Right forelimb (tissue), 1 donor: ENCODE results near the gene TRMT112.

Experiments used
- DNase-seq: peaks from one replicate; pipeline ENCODE4 v3.0.0-alpha.2; 2018

The TRMT112 gene

GRCh38 chr11:64317325-64317960 is at the start of gene TRMT112:
Gene TRMT112, minus strand, starts transcription at chr11:64317559. Its CDS starts 33 bp downstream, at chr11:64317526.
- peak; percentile 95 for DNase-seq

DNA sequence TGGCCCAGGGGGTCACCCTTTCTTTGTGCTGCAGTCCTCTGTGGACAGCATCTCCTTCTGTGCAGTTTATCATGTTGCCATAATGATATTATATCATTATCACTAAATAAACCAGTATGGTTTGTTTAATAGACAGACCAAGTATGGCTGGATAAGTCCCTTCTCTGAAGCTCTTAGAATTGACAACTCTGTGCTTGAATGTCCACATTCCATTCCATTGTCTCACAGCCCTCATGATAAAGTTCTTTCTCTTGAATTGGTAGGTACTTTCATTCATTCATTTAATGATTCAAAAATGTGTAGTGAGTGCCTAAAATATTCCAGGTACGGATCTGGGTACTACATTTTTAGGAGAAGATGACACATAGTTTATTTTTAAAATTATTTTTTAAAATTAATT is 49.4 kb upstream of the TRMT112 start:
- DNase-seq = no peak

- DNase-seq = no peak
Observed at GRCh38 chr11:64364911-64365310, 47.6 kb upstream of the TRMT112 start.

- DNase-seq = no peak
Observed at GRCh38 chr11:64364435-64364834, 47.1 kb upstream of the TRMT112 start.

GRCh38 chr11:64362339-64362738 is 45.0 kb upstream of the TRMT112 start:
- no peak for DNase-seq

DNA sequence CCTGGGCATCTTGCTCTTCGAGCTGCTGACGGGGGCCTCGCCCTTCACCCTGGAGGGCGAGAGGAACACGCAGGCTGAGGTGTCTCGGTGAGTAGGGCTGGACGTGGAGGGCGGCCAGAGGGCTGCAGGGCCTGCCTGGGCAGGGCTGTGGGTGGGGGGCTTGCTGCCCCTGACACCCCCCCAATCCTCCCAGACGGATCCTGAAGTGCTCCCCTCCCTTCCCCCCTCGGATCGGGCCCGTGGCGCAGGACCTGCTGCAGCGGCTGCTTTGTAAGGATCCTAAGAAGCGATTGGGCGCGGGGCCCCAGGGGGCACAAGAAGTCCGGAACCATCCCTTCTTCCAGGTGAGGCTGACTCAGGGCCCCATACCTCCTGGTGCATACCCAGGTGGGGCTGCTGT is 44.3 kb upstream of the TRMT112 start:
- DNase-seq = no peak

DNA sequence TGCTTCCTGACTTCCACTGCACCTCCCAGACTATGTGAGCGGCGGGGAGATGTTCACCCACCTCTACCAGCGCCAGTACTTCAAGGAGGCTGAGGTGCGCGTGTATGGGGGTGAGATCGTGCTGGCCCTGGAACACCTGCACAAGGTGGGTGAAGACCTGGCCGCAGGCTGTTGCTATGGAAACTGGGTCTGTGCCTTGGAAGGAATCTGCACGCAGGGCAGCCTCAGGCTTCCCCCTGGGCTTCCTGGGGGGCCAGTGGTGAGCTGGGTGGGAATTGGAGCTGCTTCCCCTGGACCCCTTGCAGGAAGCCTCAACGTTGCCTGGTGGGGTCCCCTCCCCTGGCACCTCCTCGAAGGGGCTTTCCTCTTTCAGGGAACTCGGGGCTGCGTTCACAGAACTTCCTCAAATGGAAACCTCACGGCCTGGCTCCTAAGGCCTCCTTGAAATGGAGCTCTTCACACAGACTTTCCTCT is 43.1 kb upstream of the TRMT112 start:
- no peak for DNase-seq

DNA sequence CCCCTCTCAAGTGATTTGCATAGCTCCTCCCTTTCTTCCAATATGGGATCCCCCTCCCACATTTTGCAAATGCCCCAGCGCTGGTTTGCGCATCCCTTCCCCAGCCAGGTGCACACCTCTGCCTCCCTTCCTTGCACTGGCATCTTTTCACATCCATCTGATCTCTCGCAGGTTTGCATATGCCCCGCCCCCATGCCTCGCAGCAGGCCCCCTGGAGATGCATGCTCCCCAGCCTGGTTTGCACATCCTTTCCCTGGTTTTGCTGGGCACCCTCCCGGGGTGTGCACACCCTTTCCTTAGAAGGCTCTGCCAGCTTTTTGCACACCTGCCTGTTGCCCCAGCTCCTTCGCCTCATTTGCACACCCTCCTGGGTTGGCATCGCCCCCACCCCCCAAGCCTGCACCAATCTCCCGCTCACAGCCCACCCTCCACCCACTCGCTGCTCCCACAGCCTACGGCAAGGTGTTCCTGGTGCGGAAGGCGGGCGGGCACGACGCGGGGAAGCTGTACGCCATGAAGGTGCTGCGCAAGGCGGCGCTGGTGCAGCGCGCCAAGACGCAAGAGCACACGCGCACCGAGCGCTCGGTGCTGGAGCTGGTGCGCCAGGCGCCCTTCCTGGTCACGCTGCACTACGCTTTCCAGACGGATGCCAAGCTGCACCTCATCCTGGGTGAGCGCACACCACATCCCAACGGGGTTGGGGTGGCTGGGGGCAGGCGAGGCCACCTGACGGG is 42.5 kb upstream of the TRMT112 start:
- DNase-seq = no peak

DNA sequence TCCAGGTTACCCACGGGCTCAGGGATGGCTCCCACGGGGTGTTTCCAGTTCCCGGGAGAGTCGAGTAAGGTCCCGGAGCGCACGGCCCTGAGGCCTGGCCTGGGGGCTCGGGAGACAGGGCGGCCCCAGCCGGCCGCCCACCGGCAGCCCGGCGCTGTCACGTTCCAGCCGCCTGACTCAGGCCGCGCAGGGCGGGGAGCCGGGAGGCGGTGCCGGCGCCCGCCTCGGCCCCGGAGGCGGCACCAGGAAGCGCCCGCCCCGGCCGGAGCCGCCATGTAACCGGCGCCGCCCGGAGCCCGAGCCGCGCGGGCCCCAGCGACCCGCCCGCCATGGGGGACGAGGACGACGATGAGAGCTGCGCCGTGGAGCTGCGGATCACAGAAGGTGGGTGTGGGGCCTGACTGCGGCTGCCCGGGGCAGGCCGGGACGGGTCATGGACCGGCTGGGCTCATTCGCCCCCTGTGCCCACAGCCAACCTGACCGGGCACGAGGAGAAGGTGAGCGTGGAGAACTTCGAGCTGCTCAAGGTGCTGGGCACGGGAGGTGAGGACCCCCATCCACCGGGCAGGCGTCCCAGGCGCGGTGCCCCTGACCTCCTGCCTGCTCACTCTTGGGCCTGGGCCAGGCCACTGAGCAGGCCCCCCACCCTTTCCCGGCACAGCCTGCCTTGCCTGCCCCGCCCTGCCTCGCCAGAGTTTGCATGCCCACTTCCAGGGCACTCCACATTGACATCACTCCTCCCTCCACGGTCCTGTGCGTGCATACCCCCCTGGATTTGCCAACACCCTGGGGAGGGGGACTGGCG is 41.8 kb upstream of the TRMT112 start, which contains the start of gene RPS6KA4:
RPS6KA4 (plus strand) TSS at position 256 of the 805 bp plus-strand sequence; CDS start at position 330, 74 bp downstream.
- DNase-seq = peak; percentile 76

DNA sequence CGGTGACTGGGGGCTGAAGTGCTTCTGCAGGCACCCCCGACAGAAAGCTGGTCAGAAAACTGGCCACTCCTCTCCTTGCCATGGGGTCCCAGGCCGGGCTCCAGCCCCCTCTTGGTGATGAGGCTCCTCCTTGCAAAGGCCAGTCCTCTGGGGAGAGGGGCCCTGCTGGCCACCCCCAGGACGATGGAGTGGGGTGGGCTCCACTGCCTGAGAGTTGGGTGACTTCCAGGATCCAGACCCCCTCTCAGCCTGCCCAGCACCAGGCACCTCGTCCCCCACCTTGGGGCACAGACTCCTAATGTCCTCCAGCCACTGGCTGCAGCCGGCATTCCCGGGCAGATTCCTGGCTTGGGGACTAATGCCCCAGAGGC is 41.2 kb upstream of the TRMT112 start:
- DNase-seq = no peak

DNA sequence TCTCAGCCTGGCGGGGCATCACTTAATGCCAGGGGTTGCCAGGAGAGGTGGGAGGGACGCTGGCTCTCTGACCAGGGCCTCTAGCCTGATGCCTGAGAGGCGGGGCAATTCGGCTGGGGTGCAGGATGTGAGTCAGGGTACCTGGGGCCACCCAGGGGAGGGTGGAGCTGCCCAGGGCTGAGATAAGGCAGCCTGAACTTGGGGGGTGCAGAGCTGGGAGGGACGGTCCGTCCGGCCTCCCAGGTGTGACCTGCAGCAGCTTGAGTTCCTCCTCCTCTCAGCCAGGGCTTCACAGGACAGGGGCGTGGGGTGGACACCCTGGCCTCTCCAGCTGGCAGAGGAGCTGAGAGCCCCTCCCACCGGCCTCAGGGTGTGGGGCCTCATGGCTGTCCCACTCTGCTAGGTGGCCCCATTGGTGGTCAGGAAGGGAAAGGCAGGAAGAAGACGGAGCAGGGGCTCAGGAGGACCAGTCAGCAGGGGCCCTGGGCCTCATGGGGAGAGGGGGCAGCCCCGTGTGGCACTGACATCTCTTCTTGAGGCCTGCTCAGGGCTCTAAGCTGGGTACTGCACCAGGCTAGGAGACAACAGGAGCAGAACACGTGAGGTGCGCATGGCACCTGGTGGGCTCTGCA is 40.7 kb upstream of the TRMT112 start:
- DNase-seq = no peak

DNA sequence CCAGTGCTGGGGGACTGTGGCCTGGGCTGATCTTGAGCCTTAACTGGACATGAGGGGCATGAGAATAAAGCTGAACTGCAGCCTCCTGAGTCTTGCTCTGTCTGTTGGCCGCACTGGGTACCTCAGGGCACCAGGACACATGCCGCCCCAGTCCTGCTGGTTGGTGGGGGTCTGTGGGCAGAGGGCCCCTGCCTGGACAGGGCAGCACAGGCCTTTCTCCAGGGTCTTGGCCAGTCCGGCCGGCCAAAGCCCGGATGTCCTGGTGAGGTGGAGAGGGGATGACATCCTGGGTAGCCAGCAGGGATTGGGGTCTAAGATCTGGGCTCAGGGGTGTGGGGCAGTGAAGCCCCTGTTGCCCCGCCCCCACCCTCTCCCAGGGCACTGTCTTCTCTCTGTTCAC is 40.1 kb upstream of the TRMT112 start:
- no peak for DNase-seq

DNA sequence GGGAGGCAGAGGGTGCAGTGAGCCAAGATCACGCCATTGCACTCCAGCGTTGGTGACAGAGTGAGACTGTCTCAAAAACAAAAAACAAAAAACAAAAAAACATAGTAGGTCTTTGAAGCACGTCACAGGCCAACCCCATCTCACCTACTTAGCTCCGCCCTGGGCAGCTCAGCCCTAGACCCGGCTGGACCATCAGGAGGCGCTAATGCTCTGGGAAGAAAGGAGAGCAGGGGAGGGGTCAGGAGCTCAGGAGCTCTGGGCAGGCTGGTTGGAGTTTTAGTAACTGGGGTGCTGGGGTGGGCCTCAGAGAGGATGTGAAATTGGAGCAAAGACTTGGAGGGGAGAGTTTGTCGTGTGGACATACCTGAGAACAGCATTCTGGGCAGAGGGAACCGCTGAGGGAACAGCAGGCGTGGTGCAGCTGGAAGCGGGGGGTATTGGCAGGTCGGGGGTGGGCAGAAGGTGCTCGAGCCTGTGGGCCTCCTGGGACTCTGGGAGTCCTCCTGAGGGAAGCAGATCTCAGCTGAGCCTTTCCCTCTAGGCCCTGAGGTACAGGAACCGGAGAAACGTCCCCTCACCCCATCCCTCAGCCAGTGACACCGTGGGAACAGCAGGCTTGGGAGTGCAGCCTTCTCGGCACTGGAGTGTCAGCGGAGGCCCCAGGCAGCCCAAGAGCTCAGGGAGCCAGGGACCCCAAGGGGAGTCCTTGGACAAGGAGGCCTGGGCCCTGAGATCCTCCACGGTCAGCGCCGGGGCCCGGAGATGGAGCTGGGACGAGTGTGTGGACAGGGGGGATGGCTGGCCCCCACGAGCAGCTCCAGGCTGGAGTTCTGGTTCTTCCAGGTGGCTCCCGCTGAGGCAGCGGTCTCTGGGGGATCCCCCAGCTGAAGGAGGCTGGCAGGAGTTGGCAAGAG is 39.4 kb upstream of the TRMT112 start:
- no peak for DNase-seq

GRCh38 chr11:64355078-64355940 is 38.0 kb upstream of the TRMT112 start:
- DNase-seq = no peak

DNA sequence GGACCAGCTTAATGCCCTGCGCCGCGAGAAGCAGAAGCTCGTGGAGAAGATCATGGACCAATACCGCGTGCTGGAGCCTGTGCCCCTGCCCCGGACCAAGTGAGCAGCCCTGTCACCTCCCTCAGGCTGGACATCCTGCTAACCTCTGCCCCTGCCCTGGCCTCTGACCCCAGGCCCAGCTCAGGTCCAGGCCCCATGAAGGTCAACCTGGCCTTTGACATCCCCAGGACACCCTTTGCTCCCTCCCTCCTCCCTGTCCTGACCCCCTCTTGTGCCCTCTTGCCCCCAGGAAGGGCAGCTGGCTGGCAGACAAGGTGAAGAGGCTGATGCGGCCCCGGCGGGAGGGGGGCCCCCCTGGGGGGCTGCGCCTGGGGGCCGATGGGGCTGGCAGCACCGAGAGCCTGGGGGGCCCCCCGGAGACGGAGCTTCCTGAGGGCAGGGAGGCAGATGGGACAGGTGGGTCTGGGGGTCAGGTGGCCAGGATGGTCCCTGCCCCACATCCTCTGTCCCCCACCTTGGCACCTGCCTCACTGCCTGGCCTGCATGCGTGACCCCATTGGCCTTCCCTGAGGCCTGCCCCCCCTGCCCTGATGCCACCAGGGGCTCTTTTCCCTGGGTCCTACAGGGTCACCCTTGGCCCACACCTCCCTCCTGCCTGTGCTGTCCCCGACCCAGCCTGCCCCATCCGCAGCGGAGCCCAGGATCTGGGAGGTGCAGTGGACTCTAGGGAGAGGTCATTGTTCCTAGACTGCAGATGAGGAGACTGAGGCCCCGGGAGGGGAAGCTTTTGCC is 36.6 kb upstream of the TRMT112 start:
- no peak for DNase-seq

DNA sequence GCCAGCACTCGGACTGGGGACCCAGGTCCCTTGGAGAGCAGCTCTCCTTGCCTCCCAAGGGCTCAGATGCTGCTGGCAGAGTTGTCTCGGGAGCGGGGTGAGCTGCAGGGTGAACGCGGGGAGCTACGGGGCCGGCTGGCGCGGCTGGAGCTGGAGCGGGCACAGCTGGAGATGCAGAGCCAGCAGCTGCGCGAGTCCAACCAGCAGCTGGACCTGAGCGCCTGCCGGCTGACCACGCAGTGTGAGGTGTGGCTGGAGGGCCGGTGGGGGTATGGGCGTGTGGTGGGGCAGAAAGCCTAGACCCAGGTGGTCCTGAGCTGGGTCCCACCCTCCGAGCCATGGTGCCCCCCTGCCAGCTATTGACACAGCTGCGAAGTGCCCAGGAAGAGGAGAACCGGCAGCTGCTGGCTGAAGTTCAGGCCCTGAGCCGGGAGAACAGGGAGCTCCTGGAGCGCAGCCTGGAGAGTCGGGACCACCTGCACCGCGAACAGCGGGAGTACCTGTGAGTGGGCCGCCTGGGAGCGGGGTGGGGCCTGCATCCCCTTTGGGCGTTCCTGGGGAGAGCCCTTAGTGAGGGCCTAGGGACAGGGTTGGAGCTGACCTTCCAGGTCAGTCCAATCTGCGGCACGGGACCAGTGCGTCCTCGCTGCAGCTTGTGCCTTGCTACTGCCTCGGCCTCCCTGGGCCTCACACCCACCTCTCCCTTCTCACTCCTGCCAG is 35.8 kb upstream of the TRMT112 start:
- no peak for DNase-seq

DNA sequence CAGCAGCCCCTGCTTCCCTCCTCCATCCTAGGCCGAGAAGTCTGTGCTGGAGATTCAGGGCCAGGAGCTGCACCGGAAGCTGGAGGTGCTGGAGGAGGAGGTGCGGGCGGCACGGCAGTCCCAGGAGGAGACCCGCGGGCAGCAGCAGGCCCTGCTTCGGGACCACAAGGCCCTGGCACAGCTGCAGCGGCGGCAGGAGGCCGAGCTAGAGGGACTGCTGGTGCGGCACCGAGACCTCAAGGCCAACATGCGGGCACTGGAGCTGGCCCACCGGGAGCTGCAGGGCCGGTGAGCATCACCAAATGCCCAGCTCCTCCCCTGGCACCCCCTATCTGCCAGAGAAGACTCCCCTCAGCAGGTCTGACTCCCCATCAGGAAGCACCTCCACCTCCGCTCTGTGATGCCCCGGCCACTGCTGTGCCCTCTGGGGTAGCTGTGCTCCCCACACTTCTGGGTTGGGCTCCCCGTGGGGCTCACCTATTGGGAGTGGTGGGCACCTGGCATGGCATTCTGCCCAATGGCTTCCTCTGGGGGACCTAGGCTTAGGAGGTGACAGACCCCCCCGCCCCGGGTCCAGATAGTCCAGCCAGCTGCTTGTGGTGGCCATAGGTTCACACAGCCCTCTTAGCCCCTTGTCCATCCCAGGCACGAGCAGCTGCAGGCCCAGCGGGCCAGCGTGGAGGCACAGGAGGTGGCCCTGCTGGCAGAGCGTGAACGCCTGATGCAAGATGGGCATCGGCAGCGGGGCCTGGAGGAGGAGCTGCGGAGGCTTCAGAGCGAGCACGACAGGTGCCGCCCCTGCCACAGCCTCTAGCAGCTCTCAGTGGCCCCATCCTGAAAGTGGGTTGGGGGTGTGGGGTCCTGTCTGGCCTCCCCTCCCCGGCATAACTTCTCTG is 35.0 kb upstream of the TRMT112 start:
- DNase-seq = no peak

DNA sequence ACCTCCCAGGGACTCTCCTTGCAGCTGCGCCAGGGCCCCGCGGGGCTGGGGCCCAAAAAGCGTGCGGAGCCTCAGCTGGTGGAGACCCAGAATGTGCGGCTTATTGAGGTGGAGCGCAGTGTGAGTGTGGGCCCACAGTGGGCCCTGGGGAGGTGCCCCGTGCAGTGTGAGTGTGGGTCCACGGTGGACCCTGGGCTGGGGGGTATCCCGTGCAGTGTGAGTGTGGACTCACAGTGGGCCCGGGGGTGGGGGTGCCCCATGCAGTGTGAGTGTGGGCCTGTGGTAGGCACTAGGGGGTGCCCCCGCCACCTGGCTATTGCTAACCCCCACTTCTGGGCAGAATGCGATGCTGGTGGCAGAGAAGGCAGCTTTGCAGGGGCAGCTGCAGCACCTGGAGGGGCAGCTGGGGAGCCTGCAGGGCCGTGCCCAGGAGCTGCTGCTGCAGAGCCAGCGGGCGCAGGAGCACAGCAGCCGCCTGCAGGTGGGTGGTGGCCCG is 33.8 kb upstream of the TRMT112 start:
- DNase-seq = no peak
